ENCODE results near the gene KLK4. TPM values are rescaled to one million over a fixed set of nuclear protein-coding genes. Genes with fewer than 3 reads are reported as not detected.
A peak's percentile ranks its signal among the peaks of the same experiment; 100 is the strongest.

The KLK4 gene
- total and polyA plus RNA-seq, 9 of the 15 experiments (the other 6 are each of a cell fraction or from before 2014, with no cell fraction given): not detected

DNA sequence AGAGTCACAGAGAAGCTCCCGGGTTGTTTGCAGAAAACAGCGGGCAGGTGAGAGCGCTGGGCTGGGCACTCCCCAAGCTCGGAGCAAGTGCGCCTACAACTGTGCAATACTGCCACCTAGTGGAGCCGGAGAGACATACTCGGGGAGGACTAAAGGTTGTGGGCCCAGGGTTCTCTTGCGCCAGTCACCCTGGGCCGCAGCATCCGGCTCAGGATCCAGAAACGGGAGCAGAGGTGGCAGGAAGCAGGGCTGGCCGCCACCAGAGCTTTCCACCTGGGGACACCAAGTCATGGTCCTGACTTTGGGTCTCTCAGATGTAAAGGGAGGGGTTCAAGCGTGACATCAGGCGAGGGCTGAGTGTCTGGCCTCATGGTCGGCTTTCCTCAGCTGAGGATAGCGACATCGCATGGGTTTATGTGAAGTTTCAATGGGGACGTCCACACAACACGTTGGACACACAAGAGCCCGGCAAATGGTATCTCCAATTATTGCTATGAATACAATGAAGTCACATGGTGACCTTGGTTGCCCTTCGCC lies 11.2 kb upstream of the KLK4 start (continued):
- TF ChIP-seq BDP1 (IDR thresholded peaks at IDR 0.05; ENCODE audit: insufficient read depth, insufficient read length) (no peak), HNRNPUL1 (IDR thresholded peaks at IDR 0.05; ENCODE audit: low read length) (no peak), CREM (IDR thresholded peaks at IDR 0.05; ENCODE audit: low read depth) (0 out of 2 replicates have a peak, but pooled peaks have one; percentile 17), ELF2 (CRISPR knock-in tag; IDR thresholded peaks at IDR 0.05) (no peak), RCOR1 (IDR thresholded peaks at IDR 0.05; ENCODE audit: borderline replicate concordance in 1 of 2, low read depth in 2 of 2, low read length in 2 of 2) (peak in 1 of 2 experiments; percentile 58; a peak in 2 of 4 replicates), ARID2 (IDR thresholded peaks at IDR 0.05) (peak; percentile 37; the same call in 1 of the 2 replicates), GTF2E2 (tag; IDR thresholded peaks at IDR 0.05) (0 out of 2 replicates have a peak, but pooled peaks have one; percentile 17), XRCC5 (IDR thresholded peaks at IDR 0.05; ENCODE audit: low read depth, low read length) (0 out of 2 replicates have a peak, but pooled peaks have one; percentile 28), MAFG (tag; conservative IDR thresholded peaks at IDR 0.05) (no peak), ZNF140 (CRISPR knock-in tag; IDR thresholded peaks at IDR 0.05) (no peak), TOE1 (IDR thresholded peaks at IDR 0.05; ENCODE audit: borderline replicate concordance) (no peak), TOE1 (CRISPR knock-in tag; IDR thresholded peaks at IDR 0.05; ENCODE audit: borderline replicate concordance, low read depth) (no peak)
- TF ChIP-seq, protein P1, sequence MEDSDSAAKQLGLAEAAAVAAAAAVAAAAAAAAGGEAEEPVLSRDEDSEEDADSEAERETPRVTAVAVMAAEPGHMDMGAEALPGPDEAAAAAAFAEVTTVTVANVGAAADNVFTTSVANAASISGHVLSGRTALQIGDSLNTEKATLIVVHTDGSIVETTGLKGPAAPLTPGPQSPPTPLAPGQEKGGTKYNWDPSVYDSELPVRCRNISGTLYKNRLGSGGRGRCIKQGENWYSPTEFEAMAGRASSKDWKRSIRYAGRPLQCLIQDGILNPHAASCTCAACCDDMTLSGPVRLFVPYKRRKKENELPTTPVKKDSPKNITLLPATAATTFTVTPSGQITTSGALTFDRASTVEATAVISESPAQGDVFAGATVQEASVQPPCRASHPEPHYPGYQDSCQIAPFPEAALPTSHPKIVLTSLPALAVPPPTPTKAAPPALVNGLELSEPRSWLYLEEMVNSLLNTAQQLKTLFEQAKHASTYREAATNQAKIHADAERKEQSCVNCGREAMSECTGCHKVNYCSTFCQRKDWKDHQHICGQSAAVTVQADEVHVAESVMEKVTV (CRISPR knock-in tag; IDR thresholded peaks at IDR 0.05): peak; percentile 78
- TF ChIP-seq, protein P2, sequence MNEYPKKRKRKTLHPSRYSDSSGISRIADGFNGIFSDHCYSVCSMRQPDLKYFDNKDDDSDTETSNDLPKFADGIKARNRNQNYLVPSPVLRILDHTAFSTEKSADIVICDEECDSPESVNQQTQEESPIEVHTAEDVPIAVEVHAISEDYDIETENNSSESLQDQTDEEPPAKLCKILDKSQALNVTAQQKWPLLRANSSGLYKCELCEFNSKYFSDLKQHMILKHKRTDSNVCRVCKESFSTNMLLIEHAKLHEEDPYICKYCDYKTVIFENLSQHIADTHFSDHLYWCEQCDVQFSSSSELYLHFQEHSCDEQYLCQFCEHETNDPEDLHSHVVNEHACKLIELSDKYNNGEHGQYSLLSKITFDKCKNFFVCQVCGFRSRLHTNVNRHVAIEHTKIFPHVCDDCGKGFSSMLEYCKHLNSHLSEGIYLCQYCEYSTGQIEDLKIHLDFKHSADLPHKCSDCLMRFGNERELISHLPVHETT (CRISPR knock-in tag; conservative IDR thresholded peaks at IDR 0.05 in 1 of 2, IDR thresholded peaks at IDR 0.05 in 1 of 2): no peak
- TF ChIP-seq, protein P3, sequence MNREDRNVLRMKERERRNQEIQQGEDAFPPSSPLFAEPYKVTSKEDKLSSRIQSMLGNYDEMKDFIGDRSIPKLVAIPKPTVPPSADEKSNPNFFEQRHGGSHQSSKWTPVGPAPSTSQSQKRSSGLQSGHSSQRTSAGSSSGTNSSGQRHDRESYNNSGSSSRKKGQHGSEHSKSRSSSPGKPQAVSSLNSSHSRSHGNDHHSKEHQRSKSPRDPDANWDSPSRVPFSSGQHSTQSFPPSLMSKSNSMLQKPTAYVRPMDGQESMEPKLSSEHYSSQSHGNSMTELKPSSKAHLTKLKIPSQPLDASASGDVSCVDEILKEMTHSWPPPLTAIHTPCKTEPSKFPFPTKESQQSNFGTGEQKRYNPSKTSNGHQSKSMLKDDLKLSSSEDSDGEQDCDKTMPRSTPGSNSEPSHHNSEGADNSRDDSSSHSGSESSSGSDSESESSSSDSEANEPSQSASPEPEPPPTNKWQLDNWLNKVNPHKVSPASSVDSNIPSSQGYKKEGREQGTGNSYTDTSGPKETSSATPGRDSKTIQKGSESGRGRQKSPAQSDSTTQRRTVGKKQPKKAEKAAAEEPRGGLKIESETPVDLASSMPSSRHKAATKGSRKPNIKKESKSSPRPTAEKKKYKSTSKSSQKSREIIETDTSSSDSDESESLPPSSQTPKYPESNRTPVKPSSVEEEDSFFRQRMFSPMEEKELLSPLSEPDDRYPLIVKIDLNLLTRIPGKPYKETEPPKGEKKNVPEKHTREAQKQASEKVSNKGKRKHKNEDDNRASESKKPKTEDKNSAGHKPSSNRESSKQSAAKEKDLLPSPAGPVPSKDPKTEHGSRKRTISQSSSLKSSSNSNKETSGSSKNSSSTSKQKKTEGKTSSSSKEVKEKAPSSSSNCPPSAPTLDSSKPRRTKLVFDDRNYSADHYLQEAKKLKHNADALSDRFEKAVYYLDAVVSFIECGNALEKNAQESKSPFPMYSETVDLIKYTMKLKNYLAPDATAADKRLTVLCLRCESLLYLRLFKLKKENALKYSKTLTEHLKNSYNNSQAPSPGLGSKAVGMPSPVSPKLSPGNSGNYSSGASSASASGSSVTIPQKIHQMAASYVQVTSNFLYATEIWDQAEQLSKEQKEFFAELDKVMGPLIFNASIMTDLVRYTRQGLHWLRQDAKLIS (CRISPR knock-in tag; IDR thresholded peaks at IDR 0.05): no peak
- TF ChIP-seq, protein P4, sequence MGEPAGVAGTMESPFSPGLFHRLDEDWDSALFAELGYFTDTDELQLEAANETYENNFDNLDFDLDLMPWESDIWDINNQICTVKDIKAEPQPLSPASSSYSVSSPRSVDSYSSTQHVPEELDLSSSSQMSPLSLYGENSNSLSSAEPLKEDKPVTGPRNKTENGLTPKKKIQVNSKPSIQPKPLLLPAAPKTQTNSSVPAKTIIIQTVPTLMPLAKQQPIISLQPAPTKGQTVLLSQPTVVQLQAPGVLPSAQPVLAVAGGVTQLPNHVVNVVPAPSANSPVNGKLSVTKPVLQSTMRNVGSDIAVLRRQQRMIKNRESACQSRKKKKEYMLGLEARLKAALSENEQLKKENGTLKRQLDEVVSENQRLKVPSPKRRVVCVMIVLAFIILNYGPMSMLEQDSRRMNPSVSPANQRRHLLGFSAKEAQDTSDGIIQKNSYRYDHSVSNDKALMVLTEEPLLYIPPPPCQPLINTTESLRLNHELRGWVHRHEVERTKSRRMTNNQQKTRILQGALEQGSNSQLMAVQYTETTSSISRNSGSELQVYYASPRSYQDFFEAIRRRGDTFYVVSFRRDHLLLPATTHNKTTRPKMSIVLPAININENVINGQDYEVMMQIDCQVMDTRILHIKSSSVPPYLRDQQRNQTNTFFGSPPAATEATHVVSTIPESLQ (CRISPR knock-in tag; IDR thresholded peaks at IDR 0.05): no peak
- TF ChIP-seq, protein P5, sequence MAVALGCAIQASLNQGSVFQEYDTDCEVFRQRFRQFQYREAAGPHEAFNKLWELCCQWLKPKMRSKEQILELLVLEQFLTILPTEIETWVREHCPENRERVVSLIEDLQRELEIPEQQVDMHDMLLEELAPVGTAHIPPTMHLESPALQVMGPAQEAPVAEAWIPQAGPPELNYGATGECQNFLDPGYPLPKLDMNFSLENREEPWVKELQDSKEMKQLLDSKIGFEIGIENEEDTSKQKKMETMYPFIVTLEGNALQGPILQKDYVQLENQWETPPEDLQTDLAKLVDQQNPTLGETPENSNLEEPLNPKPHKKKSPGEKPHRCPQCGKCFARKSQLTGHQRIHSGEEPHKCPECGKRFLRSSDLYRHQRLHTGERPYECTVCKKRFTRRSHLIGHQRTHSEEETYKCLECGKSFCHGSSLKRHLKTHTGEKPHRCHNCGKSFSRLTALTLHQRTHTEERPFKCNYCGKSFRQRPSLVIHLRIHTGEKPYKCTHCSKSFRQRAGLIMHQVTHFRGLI (CRISPR knock-in tag; IDR thresholded peaks at IDR 0.05): no peak

Data from K562 (cell line).